A673 (cell line): ENCODE measurements around the gene DHDH. TPM values are rescaled to one million over a fixed set of nuclear protein-coding genes. Genes with fewer than 3 reads are reported as not detected.

ENCODE experiments used
- BruUV-seq: library from RNA; stranded (reverse); fragments of 400-500 nt; replicated peaks from 2 replicates; lab custom pipeline; 2021; lab: Mats Ljungman, UMichigan
- CTCF ChIA-PET: fragments of 300-600 bp; sonication (Branson Sonifier 250); formaldehyde crosslinking; loops from one replicate; lab custom pipeline; 2022; ENCODE audit warnings: antibody characterized with exemption; lab: Charles Lee
- POLR2A ChIA-PET: fragments of 300-600 bp; sonication (Branson Sonifier 250); formaldehyde crosslinking; loops from one replicate; lab custom pipeline; 2022; ENCODE audit warnings: antibody characterized with exemption; ENCODE audit not compliant: low non-redundant PET; lab: Charles Lee
- DNase-seq: peaks from one replicate; pipeline ENCODE4 v3.0.0-alpha.2; 2015; ENCODE audit warnings: low spot score
- H3K27ac ChIP-seq: fragments of 200-600 bp; sonication (generic); 2 replicates; pipeline ENCODE4 v1.5.1; 2016; ENCODE audit warnings: mixed run types, low read depth, mild to moderate bottlenecking, mixed read lengths, antibody characterized with exemption, low read length; ENCODE audit not compliant: poor library complexity, severe bottlenecking
- H3K27me3 ChIP-seq: fragments of 200-600 bp; sonication (generic); replicated peaks from 2 replicates; pipeline ENCODE4 v1.6.1; 2017; ENCODE audit warnings: mixed run types, low read depth, mild to moderate bottlenecking, mixed read lengths, antibody characterized with exemption, low read length; ENCODE audit not compliant: insufficient read depth, poor library complexity
- H3K36me3 ChIP-seq: fragments of 200-600 bp; sonication (generic); 2 replicates; pipeline ENCODE4 v1.6.1; 2016; ENCODE audit warnings: mixed run types, mild to moderate bottlenecking, mixed read lengths, antibody characterized with exemption, low read length; ENCODE audit not compliant: insufficient read depth, poor library complexity, severe bottlenecking
- H3K4me1 ChIP-seq: fragments of 200-600 bp; sonication (generic); 2 replicates; pipeline ENCODE4 v1.6.1; 2017; ENCODE audit warnings: mixed run types, mild to moderate bottlenecking, mixed read lengths, antibody characterized with exemption, low read length; ENCODE audit not compliant: insufficient read depth, poor library complexity, severe bottlenecking
- H3K4me3 ChIP-seq: fragments of 200-600 bp; sonication (generic); 2 replicates; pipeline ENCODE4 v1.5.1; 2016; ENCODE audit warnings: low read depth, mixed run types, mild to moderate bottlenecking, mixed read lengths, low read length; ENCODE audit not compliant: poor library complexity, severe bottlenecking
- H3K9me3 ChIP-seq: fragments of 200-600 bp; sonication (generic); 2 replicates; pipeline ENCODE4 v1.6.1; 2016; ENCODE audit warnings: mixed run types, low read depth, mild to moderate bottlenecking, mixed read lengths, antibody characterized with exemption, low read length; ENCODE audit not compliant: poor library complexity, severe bottlenecking
- EZH2 ChIP-seq: fragments of 200-600 bp; sonication (generic); IDR thresholded peaks from 2 replicates; pipeline ENCODE4 v1.6.1; 2017; ENCODE audit warnings: borderline replicate concordance, low read depth, mild to moderate bottlenecking, mixed read lengths, antibody characterized with exemption, low read length; ENCODE audit not compliant: poor library complexity, severe bottlenecking
- intact Hi-C: fragments of 100-400 bp; cut with micrococcal nuclease; formaldehyde crosslinking; loops from one replicate; pipeline ENCODE4 v1.10.0; 2022; ENCODE audit not compliant: unreplicated experiment
- total RNA-seq: library from RNA; stranded (reverse); gene quantifications from 2 replicates; pipeline ENCODE4 v1.2.3, GENCODE V29; 2021
- TF ChIP-seq, protein P1 (sequence below): fragments of 300-800, 200-600 bp; sonication (generic); conservative IDR thresholded peaks from 2 replicates; pipeline ENCODE4 v1.5.1; 2017; ENCODE audit warnings: low read depth, mild to moderate bottlenecking, antibody characterized with exemption, low read length, moderate library complexity, mixed read lengths

Gene DHDH
- total RNA-seq, 1 experiment from 2014 or later = not detected

DNA sequence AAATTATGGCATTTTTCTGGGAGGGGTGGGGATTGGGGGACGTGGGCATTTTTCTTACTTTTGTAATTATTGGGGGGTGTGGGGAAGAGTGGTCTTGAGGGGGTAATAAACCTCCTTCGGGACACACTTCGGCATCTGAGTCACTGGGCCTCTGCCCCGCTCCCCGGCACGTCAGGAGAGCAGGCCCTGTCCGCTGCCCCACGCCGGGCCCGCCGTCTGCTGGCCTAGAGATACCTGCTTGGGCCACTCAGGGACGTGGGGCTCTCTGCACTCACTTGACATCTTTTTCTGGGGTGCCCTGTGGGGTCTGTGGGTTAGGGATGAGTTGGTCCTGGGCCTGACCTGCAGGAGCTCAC, 28.2 kb downstream of the DHDH start:
- TF ChIP-seq EZH2 = no peak
- TF ChIP-seq, protein P1, sequence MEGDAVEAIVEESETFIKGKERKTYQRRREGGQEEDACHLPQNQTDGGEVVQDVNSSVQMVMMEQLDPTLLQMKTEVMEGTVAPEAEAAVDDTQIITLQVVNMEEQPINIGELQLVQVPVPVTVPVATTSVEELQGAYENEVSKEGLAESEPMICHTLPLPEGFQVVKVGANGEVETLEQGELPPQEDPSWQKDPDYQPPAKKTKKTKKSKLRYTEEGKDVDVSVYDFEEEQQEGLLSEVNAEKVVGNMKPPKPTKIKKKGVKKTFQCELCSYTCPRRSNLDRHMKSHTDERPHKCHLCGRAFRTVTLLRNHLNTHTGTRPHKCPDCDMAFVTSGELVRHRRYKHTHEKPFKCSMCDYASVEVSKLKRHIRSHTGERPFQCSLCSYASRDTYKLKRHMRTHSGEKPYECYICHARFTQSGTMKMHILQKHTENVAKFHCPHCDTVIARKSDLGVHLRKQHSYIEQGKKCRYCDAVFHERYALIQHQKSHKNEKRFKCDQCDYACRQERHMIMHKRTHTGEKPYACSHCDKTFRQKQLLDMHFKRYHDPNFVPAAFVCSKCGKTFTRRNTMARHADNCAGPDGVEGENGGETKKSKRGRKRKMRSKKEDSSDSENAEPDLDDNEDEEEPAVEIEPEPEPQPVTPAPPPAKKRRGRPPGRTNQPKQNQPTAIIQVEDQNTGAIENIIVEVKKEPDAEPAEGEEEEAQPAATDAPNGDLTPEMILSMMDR = no peak
- POLR2A ChIA-PET = no interaction called here
- intact Hi-C loops = loop anchor here (10.0 kb wide), 2 partner anchors 87 to 317 kb away; partner anchors contain the start of genes CA11 and PPP1R15A

DNA sequence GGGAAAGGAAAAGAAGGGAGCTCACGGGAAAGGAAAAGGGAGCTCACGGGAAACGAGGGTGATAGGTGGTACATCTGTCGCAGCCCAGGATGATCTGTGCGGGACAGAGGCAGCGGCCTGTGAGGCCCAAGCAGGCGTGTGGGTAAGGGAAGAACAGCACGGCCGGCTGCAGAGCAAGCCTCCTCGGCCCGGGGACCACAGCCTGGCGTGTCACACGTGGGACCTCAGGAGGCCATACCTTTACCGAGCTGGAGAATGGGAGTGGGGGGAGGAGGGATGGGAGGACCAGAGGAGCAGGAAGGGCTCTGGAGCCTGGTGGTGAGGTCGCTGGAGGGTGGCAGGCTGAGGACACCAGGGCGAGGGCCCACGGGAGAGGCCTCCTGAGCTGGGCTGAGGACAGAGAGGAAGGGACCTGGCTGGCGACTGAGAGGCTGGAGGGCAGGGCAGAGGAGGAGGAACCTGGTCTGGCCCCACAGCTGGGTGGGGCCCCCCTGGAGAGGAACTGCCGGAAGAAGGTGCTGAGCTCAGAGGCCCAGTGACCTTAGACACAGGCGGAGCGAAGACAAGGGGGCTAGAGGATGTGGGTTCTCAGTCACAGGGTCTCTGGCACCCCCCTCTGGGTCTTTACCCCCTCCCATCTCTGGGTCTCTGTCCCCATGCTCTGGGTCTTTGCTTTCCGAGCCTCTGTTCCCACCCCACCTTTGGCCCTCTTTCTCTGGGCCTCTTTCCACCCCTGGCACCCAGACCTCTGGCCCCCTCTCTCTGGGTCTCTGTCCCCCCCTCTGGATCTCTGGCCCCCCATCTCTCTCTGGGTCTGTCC, 28.7 kb downstream of the DHDH start:
- ChIA-PET CTCF (interaction anchor here (0.6 kb wide), 1 partner anchor 31 kb away, joined by 10 read pairs; the partner anchor contains the start of gene RUVBL2), POLR2A (no interaction called here)
- no peak for TF ChIP-seq EZH2
- TF ChIP-seq, protein P1 = no peak
- peaks cover 30% of the 10 kb centered on the region for H3K4me1 ChIP-seq
- BruUV-seq = no TSS peak
- no peak overlapping the region for H3K4me3 ChIP-seq
- H3K36me3 ChIP-seq = peaks cover 12% of the 10 kb centered on the region
- H3K27ac ChIP-seq = peak overlapping the region; percentile 63
- DNase-seq = no peak
- no peaks in the 10 kb centered on the region for H3K27me3 ChIP-seq
- no peaks in the 10 kb centered on the region for H3K9me3 ChIP-seq
- intact Hi-C loops = loop anchor here (10.0 kb wide), 2 partner anchors 87 to 317 kb away; partner anchors contain the start of genes CA11 and PPP1R15A

More for the DNA sequence above, 28.2 kb downstream of the DHDH start:
- H3K27me3 ChIP-seq = no peaks in the 10 kb centered on the region
- peak overlapping the region; percentile 63 for H3K27ac ChIP-seq
- peaks cover 24% of the 10 kb centered on the region for H3K4me1 ChIP-seq
- H3K36me3 ChIP-seq = peaks cover 8% of the 10 kb centered on the region
- H3K9me3 ChIP-seq = no peaks in the 10 kb centered on the region
- no peak overlapping the region for H3K4me3 ChIP-seq
- CTCF ChIA-PET = interaction anchor here (0.6 kb wide), 1 partner anchor 32 kb away, joined by 10 read pairs; the partner anchor contains the start of gene RUVBL2
- BruUV-seq = no TSS peak
- DNase-seq = no peak

DNA sequence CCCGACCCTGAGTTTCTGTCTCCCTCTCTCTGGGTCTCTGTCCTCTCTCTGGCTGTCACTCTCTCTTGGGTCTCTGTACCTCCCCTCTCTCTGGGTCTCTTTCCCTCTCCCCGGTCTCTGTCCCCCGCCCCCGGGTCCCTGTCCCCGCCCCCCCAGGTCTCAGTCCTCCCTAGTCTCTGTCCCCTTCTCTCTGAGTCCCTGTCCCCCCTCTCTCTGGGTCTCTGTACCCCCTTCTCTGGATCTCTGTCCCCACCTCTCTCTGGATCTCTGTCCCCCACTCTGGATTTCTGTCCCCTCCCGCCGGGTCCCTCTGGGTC, 29.3 kb downstream of the DHDH start:
- H3K27ac ChIP-seq = peak overlapping the region; percentile 95
- no peak overlapping the region for H3K4me3 ChIP-seq
- H3K27me3 ChIP-seq = no peaks in the 10 kb centered on the region
- H3K36me3 ChIP-seq = peaks cover 12% of the 10 kb centered on the region
- intact Hi-C loops = loop anchor here (10.0 kb wide), 2 partner anchors 88 to 318 kb away; partner anchors contain the start of genes CA11 and PPP1R15A
- BruUV-seq = no TSS peak
- H3K4me1 ChIP-seq = peaks cover 31% of the 10 kb centered on the region
- ChIA-PET CTCF (no interaction called here), POLR2A (no interaction called here)
- DNase-seq = no peak
- TF ChIP-seq, protein P1 = no peak
- no peak for TF ChIP-seq EZH2
- no peaks in the 10 kb centered on the region for H3K9me3 ChIP-seq
